HEK293 (cell line): Measurements from ENCODE around the gene EGFL8.

Source experiments
- CTCF ChIA-PET: fragments of 350-600 bp; formaldehyde crosslinking; extraction: SDS; loops from one replicate; lab custom pipeline; 2021; ENCODE audit warnings: antibody characterized with exemption; lab: Yijun Ruan, JAX
- POLR2A ChIA-PET: fragments of 300-600 bp; formaldehyde crosslinking; extraction: SDS; loops from one replicate; lab custom pipeline; 2020; ENCODE audit warnings: antibody characterized with exemption, inconsistent platforms; lab: Yijun Ruan, JAX
- H3K27ac ChIP-seq: fragments of 200-500 bp; sonication (Bioruptor generic); 2 replicates; pipeline ENCODE4 v1.5.1; 2014; ENCODE audit warnings: low read depth, low read length, control low read depth, inconsistent platforms; ENCODE audit errors: extremely low read depth
- H3K36me3 ChIP-seq, 2 experiments: fragments of 200-500 bp in 1 of 2; sonication (Bioruptor generic) in 1 of 2; 1 replicate in 1 of 2; 2 replicates in 1 of 2; pipeline ENCODE4 v1.5.1; 2014 to 2017; ENCODE audit warnings: inconsistent platforms in 2 of 2, low read length in 2 of 2; ENCODE audit not compliant: control insufficient read depth in 2 of 2, insufficient read depth in 1 of 2
- H3K4me1 ChIP-seq: fragments of 200-500 bp; sonication (Bioruptor generic); 2 replicates; pipeline ENCODE4 v1.5.1; 2014; ENCODE audit warnings: mild to moderate bottlenecking, low read length, inconsistent platforms; ENCODE audit not compliant: control insufficient read depth, insufficient read depth
- H3K4me3 ChIP-seq: 2 replicates; pipeline ENCODE4 v1.5.1; 2011; ENCODE audit warnings: low read depth, mild to moderate bottlenecking, control low read depth, low read length, moderate library complexity
- H3K9me3 ChIP-seq: fragments of 200-500 bp; sonication (Bioruptor generic); 2 replicates; pipeline ENCODE4 v1.5.1; 2014; ENCODE audit warnings: low read depth, low read length, inconsistent platforms; ENCODE audit not compliant: control insufficient read depth, insufficient read depth
- AEBP2 ChIP-seq: fragments of 450-650 bp; formaldehyde crosslinking; IDR thresholded peaks from 2 replicates; pipeline ENCODE4 v1.5.1; 2016; ENCODE audit warnings: missing biosample characterization, missing genetic modification characterization, borderline replicate concordance
- EGR2 ChIP-seq: fragments of 450-650 bp; formaldehyde crosslinking; IDR thresholded peaks from 2 replicates; pipeline ENCODE4 v1.5.1; 2016; ENCODE audit warnings: low read depth, missing biosample characterization, missing genetic modification characterization
- FEZF1 ChIP-seq: fragments of 450-650 bp; formaldehyde crosslinking; IDR thresholded peaks from 2 replicates; pipeline ENCODE4 v1.5.1; 2016; ENCODE audit warnings: missing biosample characterization, missing genetic modification characterization
- GLIS2 ChIP-seq: fragments of 450-650 bp; formaldehyde crosslinking; IDR thresholded peaks from 2 replicates; pipeline ENCODE4 v1.5.1; 2016; ENCODE audit warnings: missing biosample characterization, missing genetic modification characterization
- HOXA7 ChIP-seq: sonication (generic); formaldehyde crosslinking; IDR thresholded peaks from 2 replicates; pipeline ENCODE4 v1.8.1; 2022; ENCODE audit warnings: missing genetic modification reagents, borderline replicate concordance
- TCF7L2 ChIP-seq: IDR thresholded peaks from 2 replicates; pipeline ENCODE4 v1.6.1; 2011; ENCODE audit warnings: low read depth, mild to moderate bottlenecking, inconsistent platforms, low read length, moderate library complexity, borderline replicate concordance
- ZBTB49 ChIP-seq: fragments of 450-650 bp; formaldehyde crosslinking; IDR thresholded peaks from 2 replicates; pipeline ENCODE4 v1.5.1; 2016; ENCODE audit warnings: missing biosample characterization, missing genetic modification characterization, low read depth
- ZIC2 ChIP-seq: fragments of 450-650 bp; formaldehyde crosslinking; IDR thresholded peaks from 2 replicates; pipeline ENCODE4 v1.5.1; 2016; ENCODE audit warnings: missing biosample characterization, missing genetic modification characterization
- ZNF155 ChIP-seq: fragments of 450-650 bp; formaldehyde crosslinking; IDR thresholded peaks from 2 replicates; pipeline ENCODE4 v1.5.1; 2016; ENCODE audit warnings: missing biosample characterization, missing genetic modification characterization
- ZNF184 ChIP-seq: fragments of 450-650 bp; IDR thresholded peaks from 2 replicates; pipeline ENCODE4 v1.5.1; 2018; ENCODE audit warnings: missing biosample characterization, mild to moderate bottlenecking, missing genetic modification characterization
- ZNF202 ChIP-seq: fragments of 450-650 bp; formaldehyde crosslinking; IDR thresholded peaks from 2 replicates; pipeline ENCODE4 v1.5.1; 2016; ENCODE audit warnings: missing biosample characterization, missing genetic modification characterization, borderline replicate concordance
- ZNF394 ChIP-seq: fragments of 450-650 bp; formaldehyde crosslinking; IDR thresholded peaks from 2 replicates; pipeline ENCODE4 v1.5.1; 2016; ENCODE audit warnings: missing biosample characterization, missing genetic modification characterization, mild to moderate bottlenecking, moderate library complexity, borderline replicate concordance
- ZNF404 ChIP-seq: fragments of 450-650 bp; formaldehyde crosslinking; IDR thresholded peaks from 2 replicates; pipeline ENCODE4 v1.5.1; 2017; ENCODE audit warnings: missing biosample characterization, missing genetic modification characterization
- ZNF513 ChIP-seq: fragments of 450-650 bp; IDR thresholded peaks from 2 replicates; pipeline ENCODE4 v1.5.1; 2018; ENCODE audit warnings: missing biosample characterization, missing genetic modification characterization
- ZNF596 ChIP-seq: fragments of 450-650 bp; IDR thresholded peaks from 2 replicates; pipeline ENCODE4 v1.5.0; 2018; ENCODE audit warnings: missing biosample characterization, mild to moderate bottlenecking, missing genetic modification characterization, moderate library complexity
- ZNF600 ChIP-seq: fragments of 450-650 bp; formaldehyde crosslinking; IDR thresholded peaks from 2 replicates; pipeline ENCODE4 v1.5.1; 2016; ENCODE audit warnings: missing biosample characterization, missing genetic modification characterization
- ZNF623 ChIP-seq: fragments of 450-650 bp; formaldehyde crosslinking; IDR thresholded peaks from 2 replicates; pipeline ENCODE4 v1.5.1; 2016; ENCODE audit warnings: missing biosample characterization, missing genetic modification characterization
- ZNF624 ChIP-seq: fragments of 450-650 bp; formaldehyde crosslinking; IDR thresholded peaks from 2 replicates; pipeline ENCODE4 v1.5.1; 2017; ENCODE audit warnings: missing biosample characterization, missing genetic modification characterization
- ZNF658 ChIP-seq: fragments of 450-650 bp; formaldehyde crosslinking; IDR thresholded peaks from 2 replicates; pipeline ENCODE4; 2016; ENCODE audit warnings: missing biosample characterization, missing genetic modification characterization
- ZNF664 ChIP-seq: fragments of 450-650 bp; formaldehyde crosslinking; IDR thresholded peaks from 2 replicates; pipeline ENCODE4 v1.5.1; 2016; ENCODE audit warnings: missing biosample characterization, missing genetic modification characterization
- ZNF701 ChIP-seq: fragments of 450-650 bp; formaldehyde crosslinking; IDR thresholded peaks from 2 replicates; pipeline ENCODE4 v1.5.1; 2016; ENCODE audit warnings: missing biosample characterization, missing genetic modification characterization
- ZNF747 ChIP-seq: fragments of 450-650 bp; formaldehyde crosslinking; IDR thresholded peaks from 2 replicates; pipeline ENCODE4 v1.5.1; 2016; ENCODE audit warnings: missing biosample characterization, missing genetic modification characterization
- TF ChIP-seq, protein P1 (sequence below): fragments of 450-650 bp; formaldehyde crosslinking; IDR thresholded peaks from 2 replicates; pipeline ENCODE4 v1.5.1; 2016; ENCODE audit warnings: missing biosample characterization, missing genetic modification characterization
- TF ChIP-seq, protein P2 (sequence below): fragments of 450-650 bp; formaldehyde crosslinking; conservative IDR thresholded peaks from 2 replicates; pipeline ENCODE4 v1.5.1; 2016; ENCODE audit warnings: low read depth, missing biosample characterization, missing genetic modification characterization

EGFL8 gene

DNA sequence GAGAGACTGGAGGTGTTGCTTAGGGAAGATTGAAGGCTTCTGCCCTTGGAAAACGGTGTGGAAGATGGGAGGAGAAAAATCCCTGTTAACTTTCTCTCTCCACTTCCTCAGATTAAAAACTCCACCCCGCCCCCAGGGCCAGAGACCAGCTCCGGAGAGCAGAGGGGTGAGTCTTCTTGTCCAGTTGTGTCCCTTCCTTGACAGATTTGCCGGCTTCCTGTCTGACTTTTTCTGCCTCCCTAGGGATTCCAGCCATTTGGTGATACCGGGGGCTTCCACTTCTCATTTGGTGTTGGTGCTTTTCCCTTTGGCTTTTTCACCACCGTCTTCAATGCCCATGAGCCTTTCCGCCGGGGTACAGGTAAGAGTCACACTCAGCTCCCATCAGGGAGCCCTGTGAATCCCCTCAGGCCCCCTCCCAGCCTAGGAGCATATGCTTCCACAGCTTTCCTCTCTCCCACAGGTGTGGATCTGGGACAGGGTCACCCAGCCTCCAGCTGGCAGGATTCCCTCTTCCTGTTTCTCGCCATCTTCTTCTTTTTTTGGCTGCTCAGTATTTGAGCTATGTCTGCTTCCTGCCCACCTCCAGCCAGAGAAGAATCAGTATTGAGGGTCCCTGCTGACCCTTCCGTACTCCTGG, 15.5 kb downstream of the EGFL8 start:
- H3K36me3 ChIP-seq = peaks cover 0 to 46% of the 10 kb centered on the region in 2 experiments; a peak in 2 of 3 replicates
- CTCF ChIA-PET = interaction anchor here (1.6 kb wide), 1 partner anchor 16 kb away, joined by 9 read pairs; no protein-coding TSS in a partner anchor

DNA sequence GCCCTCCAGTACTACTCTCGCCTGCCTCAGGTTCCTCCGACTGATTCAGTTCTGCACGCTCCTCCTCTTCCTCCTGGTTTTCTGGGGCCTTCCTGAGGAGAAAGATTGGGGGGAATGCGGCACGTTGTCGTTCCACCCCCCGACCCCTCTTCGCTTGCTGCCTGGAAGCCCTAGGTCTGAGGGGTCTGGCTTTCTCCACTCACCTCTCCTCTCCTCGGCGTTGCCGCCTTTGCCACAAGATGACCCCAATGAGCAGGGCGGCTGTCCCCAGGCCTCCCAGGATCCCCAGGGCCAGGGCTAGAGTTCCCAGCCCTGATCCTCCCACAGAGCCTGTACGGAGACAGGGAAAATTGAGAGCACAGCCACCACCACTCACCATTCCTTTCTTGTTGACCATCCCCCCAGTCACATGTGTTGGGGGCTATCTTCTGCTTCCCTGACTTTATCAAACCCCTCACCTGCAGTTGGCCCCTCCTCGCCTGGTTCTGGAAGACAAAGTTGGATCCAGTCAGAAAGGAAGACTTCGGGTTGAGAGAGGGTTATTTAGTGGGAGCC, 16.8 kb downstream of the EGFL8 start:
- H3K9me3 ChIP-seq = no peaks in the 10 kb centered on the region
- peaks cover 13% of the 10 kb centered on the region for H3K4me1 ChIP-seq
- POLR2A ChIA-PET = interaction anchor here (3.0 kb wide), 1 partner anchor 14 kb away, joined by 19 read pairs; no protein-coding TSS in a partner anchor
- H3K36me3 ChIP-seq = peaks cover 0 to 50% of the 10 kb centered on the region in 2 experiments; a peak in 2 of 3 replicates
- CTCF ChIA-PET = interaction anchor here (0.9 kb wide), 1 partner anchor 12 kb away, joined by 3 read pairs; no protein-coding TSS in a partner anchor
- no peak overlapping the region for H3K27ac ChIP-seq
- H3K4me3 ChIP-seq = no peak overlapping the region
- TF ChIP-seq ZNF623 (no peak), ZNF184 (tag by site-specific recombination) (no peak), ZIC2 (tag by site-specific recombination) (no peak), ZNF664 (tag by site-specific recombination) (no peak), HOXA7 (CRISPR knock-in tag) (no peak), ZNF404 (tag by site-specific recombination) (no peak), TCF7L2 (no peak), EGR2 (tag by site-specific recombination) (no peak), ZNF624 (tag by site-specific recombination) (no peak)
- TF ChIP-seq, protein P1, sequence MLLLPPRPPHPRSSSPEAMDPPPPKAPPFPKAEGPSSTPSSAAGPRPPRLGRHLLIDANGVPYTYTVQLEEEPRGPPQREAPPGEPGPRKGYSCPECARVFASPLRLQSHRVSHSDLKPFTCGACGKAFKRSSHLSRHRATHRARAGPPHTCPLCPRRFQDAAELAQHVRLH (tag by site-specific recombination) = no peak
- TF ChIP-seq, protein P2, sequence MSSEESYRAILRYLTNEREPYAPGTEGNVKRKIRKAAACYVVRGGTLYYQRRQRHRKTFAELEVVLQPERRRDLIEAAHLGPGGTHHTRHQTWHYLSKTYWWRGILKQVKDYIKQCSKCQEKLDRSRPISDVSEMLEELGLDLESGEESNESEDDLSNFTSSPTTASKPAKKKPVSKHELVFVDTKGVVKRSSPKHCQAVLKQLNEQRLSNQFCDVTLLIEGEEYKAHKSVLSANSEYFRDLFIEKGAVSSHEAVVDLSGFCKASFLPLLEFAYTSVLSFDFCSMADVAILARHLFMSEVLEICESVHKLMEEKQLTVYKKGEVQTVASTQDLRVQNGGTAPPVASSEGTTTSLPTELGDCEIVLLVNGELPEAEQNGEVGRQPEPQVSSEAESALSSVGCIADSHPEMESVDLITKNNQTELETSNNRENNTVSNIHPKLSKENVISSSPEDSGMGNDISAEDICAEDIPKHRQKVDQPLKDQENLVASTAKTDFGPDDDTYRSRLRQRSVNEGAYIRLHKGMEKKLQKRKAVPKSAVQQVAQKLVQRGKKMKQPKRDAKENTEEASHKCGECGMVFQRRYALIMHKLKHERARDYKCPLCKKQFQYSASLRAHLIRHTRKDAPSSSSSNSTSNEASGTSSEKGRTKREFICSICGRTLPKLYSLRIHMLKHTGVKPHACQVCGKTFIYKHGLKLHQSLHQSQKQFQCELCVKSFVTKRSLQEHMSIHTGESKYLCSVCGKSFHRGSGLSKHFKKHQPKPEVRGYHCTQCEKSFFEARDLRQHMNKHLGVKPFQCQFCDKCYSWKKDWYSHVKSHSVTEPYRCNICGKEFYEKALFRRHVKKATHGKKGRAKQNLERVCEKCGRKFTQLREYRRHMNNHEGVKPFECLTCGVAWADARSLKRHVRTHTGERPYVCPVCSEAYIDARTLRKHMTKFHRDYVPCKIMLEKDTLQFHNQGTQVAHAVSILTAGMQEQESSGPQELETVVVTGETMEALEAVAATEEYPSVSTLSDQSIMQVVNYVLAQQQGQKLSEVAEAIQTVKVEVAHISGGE (tag by site-specific recombination) = no peak

More for the DNA sequence above, 15.5 kb downstream of the EGFL8 start:
- Histone ChIP-seq H3K27ac (no peak overlapping the region), H3K4me1 (peaks cover 14% of the 10 kb centered on the region), H3K9me3 (no peaks in the 10 kb centered on the region), H3K4me3 (no peak overlapping the region)
- no peak for TF ChIP-seq ZNF747
- TF ChIP-seq ZNF202 (tag by site-specific recombination) = no peak
- TF ChIP-seq GLIS2 (tag by site-specific recombination) = no peak
- no peak for TF ChIP-seq ZNF658 (tag by site-specific recombination)
- no peak for TF ChIP-seq ZBTB49 (tag by site-specific recombination)
- no peak for TF ChIP-seq ZNF600 (tag by site-specific recombination)
- no peak for TF ChIP-seq FEZF1
- no peak for TF ChIP-seq ZNF596 (tag by site-specific recombination)
- TF ChIP-seq ZNF155 (tag by site-specific recombination) = no peak
- TF ChIP-seq ZNF701 (tag by site-specific recombination) = no peak
- TF ChIP-seq ZNF513 (tag by site-specific recombination) = no peak
- no peak for TF ChIP-seq AEBP2 (tag by site-specific recombination)
- no peak for TF ChIP-seq ZNF394 (tag by site-specific recombination)
- no peak for TF ChIP-seq ZNF184 (tag by site-specific recombination)
- POLR2A ChIA-PET = interaction anchor here (0.8 to 1.6 kb wide), 7 partner anchors 9 to 788 kb away, joined by 3 to 10 read pairs (median 5); partner anchors contain the start of genes BRD2, HSPA1B and PBX2
